ENCODE data around the gene TSFM. TPM values are rescaled to one million over a fixed set of nuclear protein-coding genes. Genes with fewer than 3 reads are reported as not detected.

TSFM gene
- total and polyA plus RNA-seq, 2 of the 13 experiments (the other 11 are each of a cell fraction or from before 2014, with no cell fraction given): 29.8 to 68.3 TPM

DNA sequence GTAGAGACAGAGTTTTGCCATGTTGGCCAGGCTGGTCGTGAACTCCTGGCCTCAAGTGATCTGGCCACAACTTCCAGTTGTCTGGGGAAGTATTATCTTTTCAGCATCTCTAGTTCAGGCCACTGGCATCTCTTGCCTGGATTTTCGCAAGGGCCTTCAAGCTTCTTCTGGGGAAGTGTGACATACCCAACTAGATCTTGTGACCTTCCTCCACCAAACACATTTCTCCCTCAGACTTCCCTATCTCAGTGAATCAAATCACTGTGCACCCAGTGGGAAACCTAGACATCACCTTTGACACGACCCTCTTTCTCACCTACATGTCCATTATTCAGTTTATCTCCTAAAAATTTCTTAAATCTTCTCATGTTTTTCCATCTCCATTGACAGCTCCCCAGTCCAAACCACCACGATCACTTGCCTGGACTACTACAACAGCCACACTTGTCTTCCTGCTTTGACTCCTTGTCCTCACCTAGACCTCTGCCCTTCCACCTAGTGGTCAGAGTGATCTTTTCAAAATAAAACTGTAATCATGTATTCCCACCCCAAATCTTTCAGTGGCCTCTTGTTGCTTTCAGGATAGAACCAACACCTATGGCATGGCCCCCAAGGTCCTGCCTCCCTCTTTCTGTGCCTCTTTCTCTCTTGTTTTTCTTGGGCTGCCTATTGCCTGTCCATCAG, 6.9 kb upstream of the TSFM start (continued):
- TF ChIP-seq, protein P1, sequence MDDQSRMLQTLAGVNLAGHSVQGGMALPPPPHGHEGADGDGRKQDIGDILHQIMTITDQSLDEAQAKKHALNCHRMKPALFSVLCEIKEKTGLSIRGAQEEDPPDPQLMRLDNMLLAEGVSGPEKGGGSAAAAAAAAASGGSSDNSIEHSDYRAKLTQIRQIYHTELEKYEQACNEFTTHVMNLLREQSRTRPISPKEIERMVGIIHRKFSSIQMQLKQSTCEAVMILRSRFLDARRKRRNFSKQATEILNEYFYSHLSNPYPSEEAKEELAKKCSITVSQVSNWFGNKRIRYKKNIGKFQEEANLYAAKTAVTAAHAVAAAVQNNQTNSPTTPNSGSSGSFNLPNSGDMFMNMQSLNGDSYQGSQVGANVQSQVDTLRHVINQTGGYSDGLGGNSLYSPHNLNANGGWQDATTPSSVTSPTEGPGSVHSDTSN (CRISPR knock-in tag; IDR thresholded peaks at IDR 0.05; ENCODE audit: borderline replicate concordance): no peak
- TF ChIP-seq, protein P2, sequence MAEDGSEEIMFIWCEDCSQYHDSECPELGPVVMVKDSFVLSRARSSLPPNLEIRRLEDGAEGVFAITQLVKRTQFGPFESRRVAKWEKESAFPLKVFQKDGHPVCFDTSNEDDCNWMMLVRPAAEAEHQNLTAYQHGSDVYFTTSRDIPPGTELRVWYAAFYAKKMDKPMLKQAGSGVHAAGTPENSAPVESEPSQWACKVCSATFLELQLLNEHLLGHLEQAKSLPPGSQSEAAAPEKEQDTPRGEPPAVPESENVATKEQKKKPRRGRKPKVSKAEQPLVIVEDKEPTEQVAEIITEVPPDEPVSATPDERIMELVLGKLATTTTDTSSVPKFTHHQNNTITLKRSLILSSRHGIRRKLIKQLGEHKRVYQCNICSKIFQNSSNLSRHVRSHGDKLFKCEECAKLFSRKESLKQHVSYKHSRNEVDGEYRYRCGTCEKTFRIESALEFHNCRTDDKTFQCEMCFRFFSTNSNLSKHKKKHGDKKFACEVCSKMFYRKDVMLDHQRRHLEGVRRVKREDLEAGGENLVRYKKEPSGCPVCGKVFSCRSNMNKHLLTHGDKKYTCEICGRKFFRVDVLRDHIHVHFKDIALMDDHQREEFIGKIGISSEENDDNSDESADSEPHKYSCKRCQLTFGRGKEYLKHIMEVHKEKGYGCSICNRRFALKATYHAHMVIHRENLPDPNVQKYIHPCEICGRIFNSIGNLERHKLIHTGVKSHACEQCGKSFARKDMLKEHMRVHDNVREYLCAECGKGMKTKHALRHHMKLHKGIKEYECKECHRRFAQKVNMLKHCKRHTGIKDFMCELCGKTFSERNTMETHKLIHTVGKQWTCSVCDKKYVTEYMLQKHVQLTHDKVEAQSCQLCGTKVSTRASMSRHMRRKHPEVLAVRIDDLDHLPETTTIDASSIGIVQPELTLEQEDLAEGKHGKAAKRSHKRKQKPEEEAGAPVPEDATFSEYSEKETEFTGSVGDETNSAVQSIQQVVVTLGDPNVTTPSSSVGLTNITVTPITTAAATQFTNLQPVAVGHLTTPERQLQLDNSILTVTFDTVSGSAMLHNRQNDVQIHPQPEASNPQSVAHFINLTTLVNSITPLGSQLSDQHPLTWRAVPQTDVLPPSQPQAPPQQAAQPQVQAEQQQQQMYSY (CRISPR knock-in tag; IDR thresholded peaks at IDR 0.05): no peak
- TF ChIP-seq MAFK (conservative IDR thresholded peaks at IDR 0.05 in 1 of 2, IDR thresholded peaks at IDR 0.05 in 1 of 2; ENCODE audit: low read length in 2 of 2) (no peak), FIP1L1 (IDR thresholded peaks at IDR 0.05; ENCODE audit: borderline replicate concordance, insufficient read depth, low read depth, low read length) (no peak), ZNF772 (CRISPR knock-in tag; IDR thresholded peaks at IDR 0.05) (no peak), MYNN (CRISPR knock-in tag; IDR thresholded peaks at IDR 0.05; ENCODE audit: low read depth) (no peak), RCOR2 (CRISPR knock-in tag; IDR thresholded peaks at IDR 0.05) (no peak), ZFP82 (CRISPR knock-in tag; IDR thresholded peaks at IDR 0.05; ENCODE audit: borderline replicate concordance) (no peak)
- TF ChIP-seq, protein P3, sequence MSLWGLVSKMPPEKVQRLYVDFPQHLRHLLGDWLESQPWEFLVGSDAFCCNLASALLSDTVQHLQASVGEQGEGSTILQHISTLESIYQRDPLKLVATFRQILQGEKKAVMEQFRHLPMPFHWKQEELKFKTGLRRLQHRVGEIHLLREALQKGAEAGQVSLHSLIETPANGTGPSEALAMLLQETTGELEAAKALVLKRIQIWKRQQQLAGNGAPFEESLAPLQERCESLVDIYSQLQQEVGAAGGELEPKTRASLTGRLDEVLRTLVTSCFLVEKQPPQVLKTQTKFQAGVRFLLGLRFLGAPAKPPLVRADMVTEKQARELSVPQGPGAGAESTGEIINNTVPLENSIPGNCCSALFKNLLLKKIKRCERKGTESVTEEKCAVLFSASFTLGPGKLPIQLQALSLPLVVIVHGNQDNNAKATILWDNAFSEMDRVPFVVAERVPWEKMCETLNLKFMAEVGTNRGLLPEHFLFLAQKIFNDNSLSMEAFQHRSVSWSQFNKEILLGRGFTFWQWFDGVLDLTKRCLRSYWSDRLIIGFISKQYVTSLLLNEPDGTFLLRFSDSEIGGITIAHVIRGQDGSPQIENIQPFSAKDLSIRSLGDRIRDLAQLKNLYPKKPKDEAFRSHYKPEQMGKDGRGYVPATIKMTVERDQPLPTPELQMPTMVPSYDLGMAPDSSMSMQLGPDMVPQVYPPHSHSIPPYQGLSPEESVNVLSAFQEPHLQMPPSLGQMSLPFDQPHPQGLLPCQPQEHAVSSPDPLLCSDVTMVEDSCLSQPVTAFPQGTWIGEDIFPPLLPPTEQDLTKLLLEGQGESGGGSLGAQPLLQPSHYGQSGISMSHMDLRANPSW (CRISPR knock-in tag; IDR thresholded peaks at IDR 0.05; ENCODE audit: borderline replicate concordance): no peak
- TF ChIP-seq, protein P4, sequence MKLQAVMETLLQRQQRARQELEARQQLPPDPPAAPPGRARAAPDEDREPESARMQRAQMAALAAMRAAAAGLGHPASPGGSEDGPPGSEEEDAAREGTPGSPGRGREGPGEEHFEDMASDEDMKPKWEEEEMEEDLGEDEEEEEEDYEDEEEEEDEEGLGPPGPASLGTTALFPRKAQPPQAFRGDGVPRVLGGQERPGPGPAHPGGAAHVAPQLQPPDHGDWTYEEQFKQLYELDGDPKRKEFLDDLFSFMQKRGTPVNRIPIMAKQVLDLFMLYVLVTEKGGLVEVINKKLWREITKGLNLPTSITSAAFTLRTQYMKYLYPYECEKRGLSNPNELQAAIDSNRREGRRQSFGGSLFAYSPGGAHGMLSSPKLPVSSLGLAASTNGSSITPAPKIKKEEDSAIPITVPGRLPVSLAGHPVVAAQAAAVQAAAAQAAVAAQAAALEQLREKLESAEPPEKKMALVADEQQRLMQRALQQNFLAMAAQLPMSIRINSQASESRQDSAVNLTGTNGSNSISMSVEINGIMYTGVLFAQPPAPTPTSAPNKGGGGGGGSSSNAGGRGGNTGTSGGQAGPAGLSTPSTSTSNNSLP (IDR thresholded peaks at IDR 0.05; ENCODE audit: low read depth, low read length): no peak
